Kidney (tissue), 14 donors: Measurements from ENCODE around the gene BICC1. TPM values are rescaled to one million over a fixed set of nuclear protein-coding genes. Genes with fewer than 3 reads are reported as not detected.
A peak's percentile ranks its signal among the peaks of the same experiment; 100 is the strongest.

Experiments used
- DNase-seq, 5 donors: peaks; one replicate each; pipeline ENCODE4 v3.0.0-alpha.2; 2013 to 2020
- FAIRE-seq: peaks from 2 replicates; lab custom pipeline; 2012; peaks lifted over from hg19 to GRCh38; lab: Jason Lieb, UNC
- H3K27ac ChIP-seq, 2 donors: one replicate each; pipeline ENCODE4 v1.7.0; 2013; ENCODE audit warnings: low read depth in 2 of 2, low read length in 2 of 2, inconsistent platforms in 1 of 2
- H3K27me3 ChIP-seq: one replicate; pipeline ENCODE4 v1.7.1; 2013; ENCODE audit warnings: low read length, inconsistent platforms; ENCODE audit not compliant: control insufficient read depth, insufficient read depth
- H3K36me3 ChIP-seq, 3 donors: one replicate each; pipeline versions ENCODE4 v1.7.0 to v1.7.1; 2013; ENCODE audit warnings: low read length in 3 of 3, control low read depth in 1 of 3, inconsistent platforms in 1 of 3; ENCODE audit not compliant: insufficient read depth in 3 of 3, control insufficient read depth in 2 of 3
- H3K4me1 ChIP-seq, 3 donors: one replicate each; pipeline versions ENCODE4 v1.7.0 to v1.7.1; 2013; ENCODE audit warnings: low read length in 3 of 3, inconsistent platforms in 1 of 3, low read depth in 1 of 3; ENCODE audit not compliant: control insufficient read depth in 2 of 3, insufficient read depth in 2 of 3
- H3K4me3 ChIP-seq, 3 donors: one replicate each; pipeline versions ENCODE4 v1.7.0 to v1.8.1; 2013; ENCODE audit warnings: low read length in 3 of 3, control low read depth in 1 of 3, inconsistent platforms in 1 of 3
- H3K9ac ChIP-seq, 3 donors: one replicate each; pipeline versions ENCODE4 v1.7.0 to v1.7.1; 2013; ENCODE audit warnings: low read length in 3 of 3, control low read depth in 1 of 3, inconsistent platforms in 1 of 3
- H3K9me3 ChIP-seq, 3 donors: one replicate each; pipeline versions ENCODE4 v1.7.0 to v1.7.1; 2013; ENCODE audit warnings: low read length in 3 of 3, control low read depth in 1 of 3, inconsistent platforms in 1 of 3; ENCODE audit not compliant: control insufficient read depth in 2 of 3, insufficient read depth in 1 of 3
- intact Hi-C: fragments of 100-400 bp; cut with DNase I; formaldehyde crosslinking; loops from one replicate; pipeline ENCODE4 v1.11.1; 2022
- polyA plus RNA-seq: library from polyadenylated mRNA; stranded (reverse); fragments of 350-450 nt; fragmentation: Illumina TruSeq; extraction: RNeasy Lipid Tissue Mini Kit (QIAGEN cat#74804); gene quantifications from one replicate; pipeline ENCODE4 v1.2.3, GENCODE V29; 2014; ENCODE audit warnings: low read depth, low replicate concordance; ENCODE audit not compliant: insufficient read depth
- total RNA-seq: library from RNA; stranded (reverse); fragmentation: NEBNext Ultra II Directional; extraction: Animal tissue kit (Norgen Biotek cat#: 25700); gene quantifications from one replicate; pipeline ENCODE4 v1.2.1, GENCODE V29; 2021
- TF ChIP-seq, protein P1 (sequence below): IDR thresholded peaks from 3 replicates; pipeline ENCODE4 v1.5.1; 2012; ENCODE audit warnings: mild to moderate bottlenecking, moderate library complexity, borderline replicate concordance; ENCODE audit not compliant: insufficient read depth; ENCODE audit errors: extremely low read depth
- donor health status: control.
- donor health status: control.
- donor health status: control.
- donor health status: control.
- donor health status: control.
- donor health status: DM: yes; HTN: yes; CAD: no.
- donor health status: Normal renal cell carcinoma (clear cell type).

BICC1 gene
- total and polyA plus RNA-seq, 2 donors from 2014 or later = 21.0 to 136 TPM

DNA sequence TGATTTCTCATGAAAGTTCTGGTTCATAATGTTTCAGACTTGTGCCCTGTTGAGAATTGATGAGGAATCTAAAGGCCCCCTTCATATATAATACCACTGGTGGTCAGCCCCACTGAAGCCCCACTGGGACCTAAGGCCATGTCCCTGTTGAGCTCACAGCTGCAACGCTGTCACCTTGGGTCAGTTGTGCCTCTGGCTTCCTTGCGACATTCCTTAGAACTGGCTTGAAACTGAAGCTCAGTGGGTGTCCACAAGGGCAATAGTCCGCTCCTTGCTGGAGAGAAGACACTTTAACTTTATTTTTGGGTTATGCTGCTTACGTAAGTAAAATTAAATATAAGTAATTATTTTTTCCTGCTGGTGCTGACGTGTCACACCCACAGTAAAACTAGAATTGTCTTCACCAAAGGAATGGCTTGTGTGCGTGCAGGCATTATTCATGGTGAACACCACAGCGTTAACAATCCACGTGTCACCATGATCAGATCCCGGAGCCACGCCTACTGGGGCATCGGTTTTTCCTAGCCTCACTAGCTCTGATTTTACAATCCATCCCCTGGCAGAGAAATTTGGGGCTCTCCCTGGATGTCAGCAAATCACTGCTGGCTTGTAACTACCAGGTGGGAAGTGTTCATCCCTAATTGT lies 66.5 kb downstream of the BICC1 start:
- TF ChIP-seq, protein P1, sequence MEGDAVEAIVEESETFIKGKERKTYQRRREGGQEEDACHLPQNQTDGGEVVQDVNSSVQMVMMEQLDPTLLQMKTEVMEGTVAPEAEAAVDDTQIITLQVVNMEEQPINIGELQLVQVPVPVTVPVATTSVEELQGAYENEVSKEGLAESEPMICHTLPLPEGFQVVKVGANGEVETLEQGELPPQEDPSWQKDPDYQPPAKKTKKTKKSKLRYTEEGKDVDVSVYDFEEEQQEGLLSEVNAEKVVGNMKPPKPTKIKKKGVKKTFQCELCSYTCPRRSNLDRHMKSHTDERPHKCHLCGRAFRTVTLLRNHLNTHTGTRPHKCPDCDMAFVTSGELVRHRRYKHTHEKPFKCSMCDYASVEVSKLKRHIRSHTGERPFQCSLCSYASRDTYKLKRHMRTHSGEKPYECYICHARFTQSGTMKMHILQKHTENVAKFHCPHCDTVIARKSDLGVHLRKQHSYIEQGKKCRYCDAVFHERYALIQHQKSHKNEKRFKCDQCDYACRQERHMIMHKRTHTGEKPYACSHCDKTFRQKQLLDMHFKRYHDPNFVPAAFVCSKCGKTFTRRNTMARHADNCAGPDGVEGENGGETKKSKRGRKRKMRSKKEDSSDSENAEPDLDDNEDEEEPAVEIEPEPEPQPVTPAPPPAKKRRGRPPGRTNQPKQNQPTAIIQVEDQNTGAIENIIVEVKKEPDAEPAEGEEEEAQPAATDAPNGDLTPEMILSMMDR = no peak
- Histone ChIP-seq H3K27ac (peak overlapping the region; percentile 13 to 18), H3K9ac (no peak overlapping the region), H3K9me3 (no peaks in the 10 kb centered on the region), H3K27me3 (no peaks in the 10 kb centered on the region), H3K4me1 (peaks cover 0 to 14% (median 5%) of the 10 kb centered on the region in 3 donors), H3K4me3 (no peak overlapping the region), H3K36me3 (no peaks in the 10 kb centered on the region)
- DNase-seq (no peak), FAIRE-seq (no peak)
- intact Hi-C loops = no loop called here

GRCh38 chr10:58582045-58582444 lies 69.4 kb downstream of the BICC1 start:
- Histone ChIP-seq H3K9ac (no peak overlapping the region), H3K27me3 (no peaks in the 10 kb centered on the region), H3K4me3 (no peak overlapping the region), H3K36me3 (no peaks in the 10 kb centered on the region), H3K9me3 (no peaks in the 10 kb centered on the region), H3K27ac (no peak overlapping the region), H3K4me1 (peaks cover 0 to 14% (median 6%) of the 10 kb centered on the region in 3 donors)
- FAIRE-seq = no peak
- TF ChIP-seq, protein P1 = no peak
- intact Hi-C loops = no loop called here
- DNase-seq = no peak

DNA sequence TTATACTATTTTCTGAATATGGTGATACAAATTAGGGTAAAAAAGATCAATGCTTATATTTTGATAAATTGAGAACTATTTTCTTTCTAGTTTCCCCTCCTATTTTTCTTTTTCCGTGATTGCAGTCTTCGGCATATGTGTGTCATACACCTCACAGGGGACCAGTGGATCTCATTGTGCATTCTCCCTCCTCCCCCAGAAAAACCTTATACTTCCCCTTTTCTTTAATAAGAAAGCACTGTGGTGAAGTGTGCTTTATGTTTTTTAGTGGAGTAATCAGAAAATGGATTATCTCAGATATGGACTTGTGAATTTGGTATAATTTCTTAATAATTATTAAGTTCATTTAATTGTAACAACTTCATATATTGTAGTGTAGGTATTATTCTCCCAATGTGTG lies 72.8 kb downstream of the BICC1 start:
- Histone ChIP-seq H3K27me3 (no peaks in the 10 kb centered on the region), H3K9ac (no peak overlapping the region), H3K9me3 (no peaks in the 10 kb centered on the region), H3K4me3 (no peak overlapping the region), H3K36me3 (no peaks in the 10 kb centered on the region), H3K27ac (no peak overlapping the region), H3K4me1 (peaks cover 0 to 12% (median 6%) of the 10 kb centered on the region in 3 donors)
- DNase-seq = no peak
- intact Hi-C loops = no loop called here
- TF ChIP-seq, protein P1 = no peak
- no peak for FAIRE-seq
